ENCODE measurements around the gene PRKCB.
"Not testable (repeated sequence)": the region's sequence is repeated elsewhere in the genome, so short reads cannot be mapped to it uniquely, and the experiment has no call there.

The PRKCB gene

DNA sequence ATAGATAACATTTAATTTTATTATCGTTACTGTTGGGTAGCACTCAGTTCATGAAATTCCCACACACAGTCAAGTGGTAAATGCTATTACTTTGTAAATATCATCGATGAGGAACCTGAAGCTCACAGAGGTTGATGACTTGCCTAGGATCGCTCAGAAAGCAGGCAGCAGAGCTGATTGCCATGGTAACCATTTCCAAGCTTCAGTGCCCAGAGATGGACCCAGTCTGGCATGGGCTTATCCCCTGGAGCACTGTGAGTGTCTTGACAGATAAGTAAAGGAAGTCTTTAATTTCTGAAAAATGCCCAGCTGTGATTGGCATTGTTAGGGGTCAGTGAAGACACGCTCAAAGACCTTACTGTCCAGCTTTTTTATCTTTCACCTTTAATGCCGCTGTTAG lies 95.0 kb downstream of the PRKCB start:
- no peaks in the 10 kb centered on the region for H3K4me1 ChIP-seq (ENCODE audit: low read length)
- TF ChIP-seq EZH2phosphoT487 (IDR thresholded peaks at IDR 0.05; ENCODE audit: low read depth) = no peak
- TF ChIP-seq, protein P1, sequence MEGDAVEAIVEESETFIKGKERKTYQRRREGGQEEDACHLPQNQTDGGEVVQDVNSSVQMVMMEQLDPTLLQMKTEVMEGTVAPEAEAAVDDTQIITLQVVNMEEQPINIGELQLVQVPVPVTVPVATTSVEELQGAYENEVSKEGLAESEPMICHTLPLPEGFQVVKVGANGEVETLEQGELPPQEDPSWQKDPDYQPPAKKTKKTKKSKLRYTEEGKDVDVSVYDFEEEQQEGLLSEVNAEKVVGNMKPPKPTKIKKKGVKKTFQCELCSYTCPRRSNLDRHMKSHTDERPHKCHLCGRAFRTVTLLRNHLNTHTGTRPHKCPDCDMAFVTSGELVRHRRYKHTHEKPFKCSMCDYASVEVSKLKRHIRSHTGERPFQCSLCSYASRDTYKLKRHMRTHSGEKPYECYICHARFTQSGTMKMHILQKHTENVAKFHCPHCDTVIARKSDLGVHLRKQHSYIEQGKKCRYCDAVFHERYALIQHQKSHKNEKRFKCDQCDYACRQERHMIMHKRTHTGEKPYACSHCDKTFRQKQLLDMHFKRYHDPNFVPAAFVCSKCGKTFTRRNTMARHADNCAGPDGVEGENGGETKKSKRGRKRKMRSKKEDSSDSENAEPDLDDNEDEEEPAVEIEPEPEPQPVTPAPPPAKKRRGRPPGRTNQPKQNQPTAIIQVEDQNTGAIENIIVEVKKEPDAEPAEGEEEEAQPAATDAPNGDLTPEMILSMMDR (IDR thresholded peaks at IDR 0.05; ENCODE audit: low read depth, low read length) = no peak
- no peaks in the 10 kb centered on the region for H3K36me3 ChIP-seq (replicated peaks; ENCODE audit: low read depth, low read length)
- H3K9me3 ChIP-seq (ENCODE audit: insufficient read depth, low read length) = no peaks in the 10 kb centered on the region
- no peak overlapping the region for H3K4me2 ChIP-seq (ENCODE audit: low read length)
- no peak overlapping the region for H3K4me3 ChIP-seq (ENCODE audit: low read length)
- no peaks in the 10 kb centered on the region for H4K20me1 ChIP-seq (ENCODE audit: insufficient read depth, low read length)
- peaks cover 64% of the 10 kb centered on the region for H3K27me3 ChIP-seq (ENCODE audit: low read depth, low read length)
- no peak overlapping the region for H2AFZ ChIP-seq (ENCODE audit: low read depth, low read length)
- H3K27ac ChIP-seq (ENCODE audit: low read length) = no peak overlapping the region
- H3K9ac ChIP-seq (ENCODE audit: low read length) = no peak overlapping the region
- H3K79me2 ChIP-seq (ENCODE audit: low read length) = no peaks in the 10 kb centered on the region

DNA sequence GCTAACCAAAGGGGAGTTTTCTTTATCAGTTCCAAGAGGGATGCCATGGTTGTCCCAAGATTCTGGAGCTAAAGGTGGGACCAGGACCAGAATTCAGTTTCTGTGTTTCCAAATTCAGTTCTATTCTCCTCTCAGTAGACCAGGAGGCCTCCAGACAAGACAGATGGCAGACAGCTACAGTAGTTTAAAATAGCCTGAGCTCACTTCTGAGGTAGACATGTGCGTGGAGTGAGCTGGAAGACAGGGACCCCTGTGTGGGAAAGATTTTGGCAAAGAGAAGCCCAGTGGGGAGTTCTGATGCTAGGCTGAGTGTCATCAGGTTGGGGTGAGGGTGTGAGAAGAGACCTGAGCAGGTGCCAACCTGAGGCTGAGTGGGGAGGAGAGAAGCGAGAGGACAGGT lies 95.4 kb downstream of the PRKCB start:
- Histone ChIP-seq H3K36me3 (replicated peaks; ENCODE audit: low read depth, low read length) (no peaks in the 10 kb centered on the region), H3K79me2 (ENCODE audit: low read length) (no peaks in the 10 kb centered on the region), H3K4me1 (ENCODE audit: low read length) (no peaks in the 10 kb centered on the region), H2AFZ (ENCODE audit: low read depth, low read length) (no peak overlapping the region), H3K9ac (ENCODE audit: low read length) (no peak overlapping the region), H3K4me3 (ENCODE audit: low read length) (no peak overlapping the region), H4K20me1 (ENCODE audit: insufficient read depth, low read length) (no peaks in the 10 kb centered on the region), H3K9me3 (ENCODE audit: insufficient read depth, low read length) (no peaks in the 10 kb centered on the region), H3K27ac (ENCODE audit: low read length) (no peak overlapping the region), H3K27me3 (ENCODE audit: low read depth, low read length) (peaks cover 68% of the 10 kb centered on the region), H3K4me2 (ENCODE audit: low read length) (no peak overlapping the region)
- TF ChIP-seq, protein P1 (IDR thresholded peaks at IDR 0.05; ENCODE audit: low read depth, low read length) = no peak
- no peak for TF ChIP-seq EZH2phosphoT487 (IDR thresholded peaks at IDR 0.05; ENCODE audit: low read depth)

DNA sequence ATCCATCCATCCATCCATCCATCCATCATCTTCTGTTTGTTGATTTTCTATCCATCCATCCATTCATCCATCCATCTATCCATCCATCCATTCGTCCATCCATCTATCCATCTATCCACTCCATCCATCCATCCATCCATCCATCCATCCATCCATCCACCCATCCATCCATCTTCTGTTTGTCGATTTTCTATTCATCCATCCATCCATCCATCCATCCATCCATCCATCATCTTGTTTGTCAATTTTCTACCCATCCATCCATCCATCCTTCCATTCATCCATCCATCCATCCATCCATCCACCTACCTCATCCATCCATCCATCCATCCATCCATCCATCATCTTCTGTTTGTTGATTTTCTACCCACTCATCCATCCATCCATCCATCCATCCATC lies 97.9 kb downstream of the PRKCB start:
- H2AFZ ChIP-seq (ENCODE audit: low read depth, low read length); H3K4me3 ChIP-seq (ENCODE audit: low read length); H4K20me1 ChIP-seq (ENCODE audit: insufficient read depth, low read length); H3K36me3 ChIP-seq (replicated peaks; ENCODE audit: low read depth, low read length); H3K79me2 ChIP-seq (ENCODE audit: low read length); H3K4me2 ChIP-seq (ENCODE audit: low read length); H3K27ac ChIP-seq (ENCODE audit: low read length); H3K9me3 ChIP-seq (ENCODE audit: insufficient read depth, low read length); H3K9ac ChIP-seq (ENCODE audit: low read length); H3K4me1 ChIP-seq (ENCODE audit: low read length): not testable (repeated sequence)
- peaks cover 83% of the 10 kb centered on the region for H3K27me3 ChIP-seq (ENCODE audit: low read depth, low read length)

DNA sequence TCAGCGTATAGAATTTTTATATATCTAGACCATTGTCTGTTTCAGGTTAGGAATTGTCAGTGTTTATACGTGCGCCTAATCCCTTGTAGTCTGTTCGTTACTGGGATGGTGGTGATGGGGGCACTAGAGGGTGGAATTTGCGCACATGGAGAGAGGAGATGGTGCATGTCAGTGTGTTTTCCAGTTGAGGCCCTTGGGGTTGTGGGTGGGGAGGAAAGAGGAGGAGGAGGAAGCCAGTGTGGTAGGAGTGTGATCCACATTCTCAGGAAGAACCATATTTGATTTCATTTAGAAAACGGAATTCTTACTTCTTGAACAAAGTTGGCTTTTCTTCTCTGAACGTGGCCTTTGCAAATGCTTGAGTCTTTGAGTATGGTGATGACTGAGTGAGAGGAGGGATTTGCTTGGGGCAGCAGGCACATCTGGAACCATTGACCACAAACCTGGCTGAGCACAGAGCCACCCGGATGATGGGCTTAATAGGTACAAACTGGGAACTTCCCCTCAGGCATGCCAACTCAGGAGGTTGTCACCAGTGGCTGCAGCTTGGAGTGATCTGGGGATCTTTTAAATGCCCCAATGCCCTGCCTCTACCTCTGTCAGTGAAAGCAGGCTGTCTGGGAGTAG lies 98.9 kb downstream of the PRKCB start:
- H3K27ac ChIP-seq (ENCODE audit: low read length) = no peak overlapping the region
- H4K20me1 ChIP-seq (ENCODE audit: insufficient read depth, low read length) = no peaks in the 10 kb centered on the region
- no peaks in the 10 kb centered on the region for H3K79me2 ChIP-seq (ENCODE audit: low read length)
- no peaks in the 10 kb centered on the region for H3K36me3 ChIP-seq (replicated peaks; ENCODE audit: low read depth, low read length)
- no peak for TF ChIP-seq EZH2phosphoT487 (IDR thresholded peaks at IDR 0.05; ENCODE audit: low read depth)
- TF ChIP-seq, protein P1 (IDR thresholded peaks at IDR 0.05; ENCODE audit: low read depth, low read length) = no peak
- no peaks in the 10 kb centered on the region for H3K4me1 ChIP-seq (ENCODE audit: low read length)
- no peak overlapping the region for H3K9ac ChIP-seq (ENCODE audit: low read length)
- H2AFZ ChIP-seq (ENCODE audit: low read depth, low read length) = no peak overlapping the region
- no peak overlapping the region for H3K4me2 ChIP-seq (ENCODE audit: low read length)
- H3K9me3 ChIP-seq (ENCODE audit: insufficient read depth, low read length) = no peaks in the 10 kb centered on the region
- H3K4me3 ChIP-seq (ENCODE audit: low read length) = no peak overlapping the region
- peaks cover 77% of the 10 kb centered on the region for H3K27me3 ChIP-seq (ENCODE audit: low read depth, low read length)

All from OCI-LY3 (cell line).